Thyroid gland (tissue), 4 donors: ENCODE results near the gene NRG4. TPM values are rescaled to one million over a fixed set of nuclear protein-coding genes. Genes with fewer than 3 reads are reported as not detected.
"Not testable (repeated sequence)": the region's sequence is repeated elsewhere in the genome, so short reads cannot be mapped to it uniquely, and the experiment has no call there.

ENCODE experiments used
- DNase-seq, 2 donors: peaks; one replicate each; pipeline ENCODE4 v3.0.0-alpha.2; 2019
- H3K27ac ChIP-seq, 3 donors: fragments of 200-600 bp; sonication (generic); 1 replicate in 2 of 3; 2 replicates in 1 of 3; pipeline ENCODE4 v1.5.1; 2016 to 2019; ENCODE audit warnings: mild to moderate bottlenecking in 1 of 3, moderate library complexity in 1 of 3
- H3K27me3 ChIP-seq: fragments of 200-600 bp; sonication (generic); one replicate; pipeline ENCODE4 v1.5.1; 2019
- H3K36me3 ChIP-seq, 2 donors: fragments of 200-600 bp; sonication (generic); one replicate each; pipeline ENCODE4 v1.5.1; 2016 to 2019
- H3K4me1 ChIP-seq, 2 donors: fragments of 200-600 bp; sonication (generic); one replicate each; pipeline ENCODE4 v1.5.1; 2017 to 2019
- H3K4me3 ChIP-seq, 3 donors: fragments of 200-600 bp; sonication (generic); replicated peaks in 1 of 3; 1 replicate in 2 of 3; 2 replicates in 1 of 3; pipeline ENCODE4 v1.5.1; 2016; ENCODE audit warnings: mild to moderate bottlenecking in 1 of 3
- H3K9me3 ChIP-seq: fragments of 200-600 bp; sonication (generic); one replicate; pipeline ENCODE4 v1.5.1; 2017
- POLR2A ChIP-seq, 2 donors: fragments of 450-650 bp; IDR thresholded peaks; one replicate each; pipeline ENCODE4 v1.6.1; 2017; ENCODE audit warnings: antibody characterized with exemption in 2 of 2, mild to moderate bottlenecking in 2 of 2, moderate library complexity in 1 of 2
- WGBS, 2 donors: methylation state at CpG; one replicate each; pipeline ENCODE4 v1.1.5; 2017; 5-methylcytosine and 5-hydroxymethylcytosine counted together
- intact Hi-C: fragments of 100-400 bp; cut with DNase I; formaldehyde crosslinking; loops from one replicate; pipeline ENCODE4 v1.15.1; 2023
- total RNA-seq, 4 donors: library from RNA; depleted of rRNA; stranded (reverse); fragments of >200 nt; gene quantifications; one replicate each; pipeline ENCODE4 v1.2.3, GENCODE V29; 2016
- TF ChIP-seq, protein P1 (sequence below), 6 experiments: fragments of 200-600 bp in 3 of 6; fragments of 450-650 bp in 3 of 6; sonication (generic) in 3 of 6; IDR thresholded peaks; one replicate each; pipeline ENCODE4 v1.5.1; 2016 to 2019; ENCODE audit warnings: antibody characterized with exemption in 6 of 6, mild to moderate bottlenecking in 2 of 6, inconsistent platforms in 1 of 6, moderate library complexity in 1 of 6

Gene NRG4
- total RNA-seq, 4 donors from 2014 or later: not detected

DNA sequence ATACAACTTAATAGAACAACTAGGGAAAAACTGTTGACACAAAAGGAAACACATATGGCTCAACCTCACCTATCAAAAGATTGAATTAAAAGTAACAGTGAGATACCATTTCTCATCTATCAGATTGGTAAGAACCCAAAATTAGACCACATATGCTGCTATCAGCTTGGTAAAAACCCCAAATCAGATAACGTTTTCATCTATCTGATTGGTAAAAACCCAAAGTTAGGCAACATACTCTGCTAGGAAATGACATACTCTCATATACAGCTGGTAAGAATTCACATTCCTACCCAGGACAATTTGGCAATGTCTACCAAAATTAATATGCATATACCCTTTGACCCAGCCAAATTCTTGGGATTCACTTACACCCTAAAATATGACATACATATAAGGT is 26.3 kb downstream of the NRG4 start:
- no peaks in the 10 kb centered on the region for H3K27me3 ChIP-seq
- intact Hi-C loops: no loop called here
- no peak overlapping the region for H3K27ac ChIP-seq
- no peak for TF ChIP-seq POLR2A (IDR thresholded peaks at IDR 0.05)
- TF ChIP-seq, protein P1, sequence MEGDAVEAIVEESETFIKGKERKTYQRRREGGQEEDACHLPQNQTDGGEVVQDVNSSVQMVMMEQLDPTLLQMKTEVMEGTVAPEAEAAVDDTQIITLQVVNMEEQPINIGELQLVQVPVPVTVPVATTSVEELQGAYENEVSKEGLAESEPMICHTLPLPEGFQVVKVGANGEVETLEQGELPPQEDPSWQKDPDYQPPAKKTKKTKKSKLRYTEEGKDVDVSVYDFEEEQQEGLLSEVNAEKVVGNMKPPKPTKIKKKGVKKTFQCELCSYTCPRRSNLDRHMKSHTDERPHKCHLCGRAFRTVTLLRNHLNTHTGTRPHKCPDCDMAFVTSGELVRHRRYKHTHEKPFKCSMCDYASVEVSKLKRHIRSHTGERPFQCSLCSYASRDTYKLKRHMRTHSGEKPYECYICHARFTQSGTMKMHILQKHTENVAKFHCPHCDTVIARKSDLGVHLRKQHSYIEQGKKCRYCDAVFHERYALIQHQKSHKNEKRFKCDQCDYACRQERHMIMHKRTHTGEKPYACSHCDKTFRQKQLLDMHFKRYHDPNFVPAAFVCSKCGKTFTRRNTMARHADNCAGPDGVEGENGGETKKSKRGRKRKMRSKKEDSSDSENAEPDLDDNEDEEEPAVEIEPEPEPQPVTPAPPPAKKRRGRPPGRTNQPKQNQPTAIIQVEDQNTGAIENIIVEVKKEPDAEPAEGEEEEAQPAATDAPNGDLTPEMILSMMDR (IDR thresholded peaks at IDR 0.05): no peak
- no peaks in the 10 kb centered on the region for H3K9me3 ChIP-seq
- DNase-seq: no peak
- WGBS, 2 donors: 88 to 92% methylated on average over 1 of the region's 1 CpG
- no peak overlapping the region for H3K4me3 ChIP-seq
- no peaks in the 10 kb centered on the region for H3K36me3 ChIP-seq
- H3K4me1 ChIP-seq: no peaks in the 10 kb centered on the region

DNA sequence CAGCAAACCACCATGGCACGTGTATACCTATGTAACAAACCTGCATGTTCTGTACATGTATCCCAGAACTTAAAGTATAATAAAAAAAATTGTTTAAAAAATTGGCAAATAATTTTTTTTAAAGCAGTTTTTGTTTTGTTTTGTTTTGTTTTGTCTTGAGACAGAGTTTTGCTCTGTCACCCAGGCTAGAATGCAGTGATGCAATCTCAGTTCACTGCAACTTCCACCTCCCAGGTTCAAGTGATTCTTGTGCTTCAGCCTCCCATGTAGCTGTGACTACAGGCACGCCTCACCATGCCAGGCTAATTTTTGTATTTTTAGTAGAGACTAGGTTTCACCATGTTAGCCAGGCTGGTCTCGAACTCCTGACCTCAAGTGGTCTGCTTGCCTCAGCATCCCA is 27.5 kb downstream of the NRG4 start:
- H3K9me3 ChIP-seq, H3K4me3 ChIP-seq, H3K27me3 ChIP-seq, H3K36me3 ChIP-seq, H3K27ac ChIP-seq, DNase-seq, H3K4me1 ChIP-seq, intact Hi-C loops: not testable (repeated sequence)
- WGBS, 2 donors: 94 to 95% methylated on average over 3 of the region's 3 CpGs

DNA sequence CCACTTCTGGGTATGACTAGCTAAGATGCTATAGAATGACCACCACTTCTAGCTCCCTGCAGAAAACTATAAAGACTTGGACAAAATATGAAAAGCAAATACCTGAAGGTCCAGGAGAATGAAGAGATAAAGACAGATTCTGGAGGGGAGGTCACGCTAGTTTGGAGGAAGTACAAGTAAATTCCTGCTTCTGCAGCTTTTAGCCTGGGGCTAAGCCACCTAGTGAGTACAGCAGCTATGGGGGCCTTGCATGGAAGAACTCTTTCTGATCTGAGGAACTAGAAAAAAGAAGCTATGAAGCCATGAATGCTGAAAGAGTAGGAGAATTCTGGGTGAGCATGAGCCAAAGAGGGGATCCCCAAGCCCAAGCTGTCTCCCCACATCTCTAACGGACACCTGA is 29.8 kb downstream of the NRG4 start:
- TF ChIP-seq, protein P1 (IDR thresholded peaks at IDR 0.05): no peak
- WGBS, 2 donors: 80 to 91% methylated on average over 2 of the region's 2 CpGs
- no peak overlapping the region for H3K4me3 ChIP-seq
- H3K9me3 ChIP-seq: no peaks in the 10 kb centered on the region
- no peaks in the 10 kb centered on the region for H3K27me3 ChIP-seq
- intact Hi-C loops: no loop called here
- no peaks in the 10 kb centered on the region for H3K36me3 ChIP-seq
- no peaks in the 10 kb centered on the region for H3K4me1 ChIP-seq
- no peak overlapping the region for H3K27ac ChIP-seq
- no peak for DNase-seq

DNA sequence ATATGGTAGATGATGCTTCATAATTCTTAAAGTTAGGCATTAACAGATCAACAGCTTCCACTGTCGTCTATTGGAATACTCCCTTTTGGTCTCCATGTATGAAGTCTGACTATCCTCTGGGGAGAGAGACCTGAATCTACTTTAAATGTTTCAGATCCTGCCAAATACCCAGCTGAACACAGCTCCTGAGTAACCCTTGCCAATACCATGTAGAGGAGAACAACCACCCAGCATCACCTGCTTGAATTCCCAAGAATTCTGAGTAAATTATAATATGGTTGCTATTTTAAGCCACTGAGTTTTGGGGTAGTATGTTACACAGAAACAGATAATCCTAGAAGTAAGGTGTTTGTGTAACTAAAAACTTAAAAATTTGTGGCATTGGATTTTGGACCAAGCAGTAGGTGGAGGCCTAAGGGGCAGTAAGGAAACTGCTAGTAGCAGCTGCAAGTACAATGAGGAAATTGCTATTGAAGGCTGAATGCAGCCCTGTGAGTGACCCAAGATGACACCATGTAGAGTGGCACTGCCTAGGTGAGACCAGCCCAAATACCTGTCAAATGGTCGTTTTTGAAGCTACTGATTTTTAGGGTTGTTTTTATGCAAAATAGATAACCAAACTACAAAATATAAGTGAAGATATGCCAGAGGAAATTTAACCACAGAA is 30.9 kb downstream of the NRG4 start:
- intact Hi-C loops: no loop called here
- TF ChIP-seq POLR2A (IDR thresholded peaks at IDR 0.05): no peak
- TF ChIP-seq, protein P1 (IDR thresholded peaks at IDR 0.05): no peak
- DNase-seq: no peak
- Histone ChIP-seq H3K9me3 (no peaks in the 10 kb centered on the region), H3K4me3 (no peak overlapping the region), H3K27ac (no peak overlapping the region), H3K27me3 (no peaks in the 10 kb centered on the region), H3K36me3 (no peaks in the 10 kb centered on the region), H3K4me1 (no peaks in the 10 kb centered on the region)
- WGBS, 2 donors: 63 to 68% methylated on average over 2 of the region's 2 CpGs

DNA sequence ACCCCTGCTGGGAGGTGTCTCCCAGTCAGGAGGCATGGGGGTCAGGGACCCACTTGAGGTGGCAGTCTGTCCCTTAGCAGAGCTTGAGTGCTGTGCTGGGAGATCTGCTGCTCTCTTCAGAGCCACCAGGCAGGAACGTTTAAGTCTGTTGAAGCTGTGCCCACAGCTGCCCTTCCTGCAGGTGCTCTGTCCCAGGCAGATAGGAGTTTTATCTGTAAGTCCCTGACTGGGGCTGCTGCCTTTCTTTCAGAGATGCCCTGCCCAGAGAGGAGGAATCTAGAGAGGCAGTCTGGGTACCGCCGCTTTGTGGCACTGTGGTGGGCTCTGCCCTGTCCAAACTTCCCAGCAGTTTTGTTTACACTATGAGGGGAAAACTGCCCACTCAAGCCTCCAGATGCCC is 35.5 kb downstream of the NRG4 start:
- DNase-seq, H3K36me3 ChIP-seq, H3K4me3 ChIP-seq, H3K4me1 ChIP-seq, intact Hi-C loops, H3K9me3 ChIP-seq, H3K27ac ChIP-seq, H3K27me3 ChIP-seq: not testable (repeated sequence)
- WGBS, 2 donors: 100% methylated on average over 3 of the region's 3 CpGs; no CpG with 5 or more reads in 1 of the 2 donors

DNA sequence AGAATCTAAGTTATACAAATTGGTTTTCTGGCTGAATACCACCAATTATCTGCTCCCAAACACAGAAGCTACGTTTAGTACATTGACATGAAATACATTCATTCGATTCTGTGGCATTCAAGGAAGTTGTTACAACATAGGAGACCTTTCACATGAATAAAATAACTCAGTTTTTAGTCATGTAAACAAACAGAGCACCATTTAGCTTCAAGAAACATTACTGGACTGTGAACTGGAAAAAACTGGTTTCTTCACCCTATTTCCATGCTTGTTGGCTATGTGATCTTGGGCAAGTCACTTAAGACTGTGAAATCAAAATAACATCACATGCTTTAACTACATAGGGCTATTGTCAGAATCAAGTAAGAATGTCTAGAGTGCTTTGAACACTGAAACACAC is 46.2 kb downstream of the NRG4 start:
- Histone ChIP-seq H3K27ac (no peak overlapping the region), H3K27me3 (no peaks in the 10 kb centered on the region), H3K4me3 (no peak overlapping the region), H3K4me1 (no peaks in the 10 kb centered on the region), H3K36me3 (no peaks in the 10 kb centered on the region), H3K9me3 (no peaks in the 10 kb centered on the region)
- WGBS, 2 donors: 83 to 84% methylated on average over 2 of the region's 2 CpGs
- intact Hi-C loops: no loop called here
- no peak for TF ChIP-seq POLR2A (IDR thresholded peaks at IDR 0.05)
- TF ChIP-seq, protein P1 (IDR thresholded peaks at IDR 0.05): no peak
- DNase-seq: no peak
